Mesendoderm (in vitro differentiated cells): ENCODE measurements around the gene FTO.

ENCODE experiments used
- DNase-seq: peaks from one replicate; pipeline ENCODE4 v3.0.0; 2013
- H2AK5ac ChIP-seq: 2 replicates; pipeline ENCODE4 v1.6.1; 2013; ENCODE audit warnings: low read length, inconsistent platforms
- H2BK120ac ChIP-seq: 2 replicates; pipeline ENCODE4 v1.6.1; 2013; ENCODE audit warnings: low read depth, mild to moderate bottlenecking, low read length, moderate library complexity, mixed read lengths
- H2BK15ac ChIP-seq: replicated peaks from 2 replicates; pipeline ENCODE4 v1.6.1; 2013; ENCODE audit warnings: low read depth, mild to moderate bottlenecking, moderate library complexity
- H2BK5ac ChIP-seq: 2 replicates; pipeline ENCODE4 v1.6.1; 2013; ENCODE audit warnings: low read length, inconsistent platforms
- H3K18ac ChIP-seq: 2 replicates; pipeline ENCODE4 v1.6.1; 2013; ENCODE audit warnings: mild to moderate bottlenecking, low read length, mixed read lengths
- H3K23ac ChIP-seq: one replicate; pipeline ENCODE4 v1.6.1; 2013; ENCODE audit warnings: low read length
- H3K27ac ChIP-seq: 2 replicates; pipeline ENCODE4 v1.5.1; 2013; ENCODE audit warnings: low read depth, mild to moderate bottlenecking, inconsistent platforms, low read length, moderate library complexity
- H3K27me3 ChIP-seq: 2 replicates; pipeline ENCODE4 v1.6.1; 2013; ENCODE audit warnings: low read length, control low read depth, mild to moderate bottlenecking, inconsistent platforms; ENCODE audit not compliant: insufficient read depth, poor library complexity
- H3K36me3 ChIP-seq: 2 replicates; pipeline ENCODE4 v1.6.1; 2013; ENCODE audit warnings: low read length, inconsistent platforms; ENCODE audit not compliant: control insufficient read depth, insufficient read depth
- H3K4ac ChIP-seq: one replicate; pipeline ENCODE4 v1.6.1; 2013; ENCODE audit warnings: low read depth, mild to moderate bottlenecking, low read length, moderate library complexity
- H3K4me1 ChIP-seq: 2 replicates; pipeline ENCODE4 v1.6.1; 2013; ENCODE audit warnings: low read depth, low read length, inconsistent platforms; ENCODE audit not compliant: control insufficient read depth
- H3K4me2 ChIP-seq: 2 replicates; pipeline ENCODE4 v1.6.1; 2013; ENCODE audit warnings: low read length
- H3K4me3 ChIP-seq: 2 replicates; pipeline ENCODE4 v1.5.1; 2013; ENCODE audit warnings: mild to moderate bottlenecking, low read length
- H3K56ac ChIP-seq: one replicate; pipeline ENCODE4 v1.6.1; 2013; ENCODE audit warnings: low read length
- H3K79me1 ChIP-seq: 2 replicates; pipeline ENCODE4 v1.6.1; 2013; ENCODE audit warnings: low read length, inconsistent platforms
- H3K79me2 ChIP-seq: 2 replicates; pipeline ENCODE4 v1.6.1; 2013; ENCODE audit warnings: mild to moderate bottlenecking, low read length; ENCODE audit not compliant: control insufficient read depth, insufficient read depth
- H3K9ac ChIP-seq: 2 replicates; pipeline ENCODE4 v1.6.1; 2013; ENCODE audit warnings: low read length, inconsistent platforms
- H4K5ac ChIP-seq: one replicate; pipeline ENCODE4 v1.6.1; 2013; ENCODE audit warnings: low read length
- H4K8ac ChIP-seq: one replicate; pipeline ENCODE4 v1.6.1; 2013; ENCODE audit warnings: low read depth, mild to moderate bottlenecking, control low read depth, low read length, moderate library complexity
- WGBS: extraction: QIAGEN DNeasy Blood & Tissue Kit; methylation state at CpG from one replicate; pipeline ENCODE4 v1.1.7; 2013; ENCODE audit warnings: low lambda C conversion rate, missing lambda C conversion rate; ENCODE audit not compliant: insufficient coverage; ENCODE audit errors: extremely low coverage; 5-methylcytosine and 5-hydroxymethylcytosine counted together

The FTO gene

GRCh38 chr16:53936052-53936451 lies 232.1 kb downstream of the FTO start:
- H3K79me1 ChIP-seq: no peaks in the 10 kb centered on the region
- no peak for DNase-seq
- H3K56ac ChIP-seq: no peak overlapping the region
- H2BK15ac ChIP-seq: no peak overlapping the region
- H3K18ac ChIP-seq: no peak overlapping the region
- no peak overlapping the region for H2AK5ac ChIP-seq
- no peak overlapping the region for H4K5ac ChIP-seq
- H3K27ac ChIP-seq: no peak overlapping the region
- H4K8ac ChIP-seq: no peak overlapping the region
- no peaks in the 10 kb centered on the region for H3K4me1 ChIP-seq
- no peaks in the 10 kb centered on the region for H3K79me2 ChIP-seq
- no peak overlapping the region for H3K23ac ChIP-seq
- no peak overlapping the region for H3K4me3 ChIP-seq
- no peak overlapping the region for H2BK120ac ChIP-seq
- H3K36me3 ChIP-seq: no peaks in the 10 kb centered on the region
- no peak overlapping the region for H3K4ac ChIP-seq
- no CpG with 5 or more reads among the region's 2 CpGs for WGBS
- no peak overlapping the region for H3K4me2 ChIP-seq
- no peaks in the 10 kb centered on the region for H3K27me3 ChIP-seq
- H3K9ac ChIP-seq: no peak overlapping the region
- H2BK5ac ChIP-seq: no peak overlapping the region

- H2BK15ac ChIP-seq: no peak overlapping the region
- H3K27me3 ChIP-seq: no peaks in the 10 kb centered on the region
- no peak overlapping the region for H4K5ac ChIP-seq
- WGBS: no CpG with 5 or more reads among the region's 5 CpGs
- no peak overlapping the region for H3K4ac ChIP-seq
- H2AK5ac ChIP-seq: no peak overlapping the region
- H3K4me2 ChIP-seq: no peak overlapping the region
- no peak overlapping the region for H3K27ac ChIP-seq
- no peak overlapping the region for H3K18ac ChIP-seq
- no peak overlapping the region for H3K56ac ChIP-seq
- H3K23ac ChIP-seq: no peak overlapping the region
- H2BK120ac ChIP-seq: no peak overlapping the region
- no peaks in the 10 kb centered on the region for H3K36me3 ChIP-seq
- H3K4me3 ChIP-seq: no peak overlapping the region
- H3K79me1 ChIP-seq: no peaks in the 10 kb centered on the region
- DNase-seq: no peak
- H3K79me2 ChIP-seq: no peaks in the 10 kb centered on the region
- H2BK5ac ChIP-seq: no peak overlapping the region
- H3K4me1 ChIP-seq: no peaks in the 10 kb centered on the region
- H4K8ac ChIP-seq: no peak overlapping the region
- H3K9ac ChIP-seq: no peak overlapping the region
Measured at GRCh38 chr16:53936529-53936928, 232.6 kb downstream of the FTO start.

GRCh38 chr16:53937161-53937880 lies 233.4 kb downstream of the FTO start:
- no peaks in the 10 kb centered on the region for H3K79me1 ChIP-seq
- no CpG with 5 or more reads among the region's 10 CpGs for WGBS
- H3K27ac ChIP-seq: no peak overlapping the region
- H2AK5ac ChIP-seq: no peak overlapping the region
- no peak overlapping the region for H3K9ac ChIP-seq
- H3K79me2 ChIP-seq: no peaks in the 10 kb centered on the region
- H4K8ac ChIP-seq: no peak overlapping the region
- no peaks in the 10 kb centered on the region for H3K36me3 ChIP-seq
- no peak overlapping the region for H3K18ac ChIP-seq
- H3K23ac ChIP-seq: no peak overlapping the region
- DNase-seq: no peak
- no peak overlapping the region for H3K4me3 ChIP-seq
- no peak overlapping the region for H3K56ac ChIP-seq
- H3K4me2 ChIP-seq: no peak overlapping the region
- no peak overlapping the region for H2BK5ac ChIP-seq
- no peak overlapping the region for H2BK15ac ChIP-seq
- no peaks in the 10 kb centered on the region for H3K27me3 ChIP-seq
- H3K4ac ChIP-seq: no peak overlapping the region
- H4K5ac ChIP-seq: no peak overlapping the region
- H3K4me1 ChIP-seq: no peaks in the 10 kb centered on the region
- no peak overlapping the region for H2BK120ac ChIP-seq

GRCh38 chr16:53944025-53944424 lies 240.1 kb downstream of the FTO start:
- no peaks in the 10 kb centered on the region for H3K79me2 ChIP-seq
- H3K27me3 ChIP-seq: no peaks in the 10 kb centered on the region
- H2BK15ac ChIP-seq: no peak overlapping the region
- no peak overlapping the region for H3K23ac ChIP-seq
- no peak overlapping the region for H4K8ac ChIP-seq
- no peak overlapping the region for H3K56ac ChIP-seq
- H3K36me3 ChIP-seq: no peaks in the 10 kb centered on the region
- no peak overlapping the region for H2BK120ac ChIP-seq
- H3K27ac ChIP-seq: no peak overlapping the region
- H3K9ac ChIP-seq: no peak overlapping the region
- no peak overlapping the region for H3K18ac ChIP-seq
- no peak overlapping the region for H4K5ac ChIP-seq
- H2AK5ac ChIP-seq: no peak overlapping the region
- H3K79me1 ChIP-seq: no peaks in the 10 kb centered on the region
- H2BK5ac ChIP-seq: no peak overlapping the region
- DNase-seq: no peak
- no peak overlapping the region for H3K4me3 ChIP-seq
- no CpG with 5 or more reads among the region's 2 CpGs for WGBS
- H3K4me2 ChIP-seq: no peak overlapping the region
- no peak overlapping the region for H3K4ac ChIP-seq
- no peaks in the 10 kb centered on the region for H3K4me1 ChIP-seq

GRCh38 chr16:53945996-53946395 lies 242.0 kb downstream of the FTO start:
- Histone ChIP-seq H3K56ac (no peak overlapping the region), H3K79me2 (no peaks in the 10 kb centered on the region), H3K27ac (no peak overlapping the region), H2BK5ac (no peak overlapping the region), H3K27me3 (no peaks in the 10 kb centered on the region), H3K9ac (no peak overlapping the region), H2BK120ac (no peak overlapping the region), H3K18ac (no peak overlapping the region), H3K4me1 (no peaks in the 10 kb centered on the region), H3K79me1 (no peaks in the 10 kb centered on the region), H4K8ac (no peak overlapping the region), H3K4ac (no peak overlapping the region), H2BK15ac (no peak overlapping the region), H3K36me3 (no peaks in the 10 kb centered on the region), H4K5ac (no peak overlapping the region), H3K4me3 (no peak overlapping the region), H3K4me2 (no peak overlapping the region), H2AK5ac (no peak overlapping the region), H3K23ac (no peak overlapping the region)
- WGBS: no CpG with 5 or more reads among the region's 2 CpGs
- DNase-seq: peak; percentile 63
